ENCODE results near the gene BEX5.
"Not testable (repeated sequence)": the region's sequence is repeated elsewhere in the genome, so short reads cannot be mapped to it uniquely, and the experiment has no call there.

The BEX5 gene

GRCh38 chrX:102155806-102156179, at the start of gene BEX5:
BEX5 (minus strand) TSS chrX:102155977; CDS start chrX:102154265, 1,712 bp downstream.
- H3K27me3 Mint-ChIP-seq = no peaks in the 10 kb centered on the region

GRCh38 chrX:102185967-102186720, 30.4 kb upstream of the BEX5 start:
- H3K4me1 Mint-ChIP-seq = no peaks in the 10 kb centered on the region
- DNase-seq (ENCODE audit: low spot score in 2 of 2) (no peak), ATAC-seq (replicated peaks; ENCODE audit: extremely low read depth, poor library complexity, severe bottlenecking) (no peak)
- no peak overlapping the region for H3K27ac Mint-ChIP-seq (ENCODE audit: low read depth)
- H3K9me3 Mint-ChIP-seq = peaks cover 6% of the 10 kb centered on the region
- no peaks in the 10 kb centered on the region for H3K36me3 Mint-ChIP-seq (ENCODE audit: insufficient read depth)
- peaks cover 9% of the 10 kb centered on the region for H3K27me3 Mint-ChIP-seq
- H3K4me3 Mint-ChIP-seq = no peak overlapping the region

More at GRCh38 chrX:102155806-102156179, at the start of gene BEX5:
- Mint-ChIP-seq H3K9me3 (no peaks in the 10 kb centered on the region), H3K27ac (ENCODE audit: low read depth) (peak within 1 kb of the TSS; percentile 96), H3K4me1 (peaks cover 21% of the 10 kb centered on the region), H3K4me3 (peak within 1 kb of the TSS; percentile 96), H3K36me3 (ENCODE audit: insufficient read depth) (peaks cover 4% of the 10 kb centered on the region)
- DNase-seq (ENCODE audit: low spot score in 2 of 2) (peak in 1 of 2 donors; percentile 39), ATAC-seq (replicated peaks; ENCODE audit: extremely low read depth, poor library complexity, severe bottlenecking) (peak; percentile 92)

GRCh38 chrX:102154900-102155805, 624 bp downstream of the BEX5 start:
- Mint-ChIP-seq H3K4me3 (peak overlapping the region; percentile 96), H3K9me3 (no peaks in the 10 kb centered on the region), H3K27me3 (no peaks in the 10 kb centered on the region), H3K36me3 (ENCODE audit: insufficient read depth) (peaks cover 4% of the 10 kb centered on the region), H3K4me1 (peaks cover 21% of the 10 kb centered on the region), H3K27ac (ENCODE audit: low read depth) (peak overlapping the region; percentile 96)
- peak in 1 of 2 donors; percentile 15 for DNase-seq (ENCODE audit: low spot score in 2 of 2)
- peak; percentile 45 for ATAC-seq (replicated peaks; ENCODE audit: extremely low read depth, poor library complexity, severe bottlenecking)

GRCh38 chrX:102154218-102154860, 1.4 kb downstream of the BEX5 start:
- no peak for ATAC-seq (replicated peaks; ENCODE audit: extremely low read depth, poor library complexity, severe bottlenecking)
- no peak for DNase-seq (ENCODE audit: low spot score in 2 of 2)
- Mint-ChIP-seq H3K9me3 (no peaks in the 10 kb centered on the region), H3K27me3 (no peaks in the 10 kb centered on the region), H3K4me1 (peaks cover 21% of the 10 kb centered on the region), H3K27ac (ENCODE audit: low read depth) (peak overlapping the region; percentile 96), H3K36me3 (ENCODE audit: insufficient read depth) (peaks cover 4% of the 10 kb centered on the region), H3K4me3 (peak overlapping the region; percentile 96)

GRCh38 chrX:102142274-102142673, 13.5 kb downstream of the BEX5 start, which contains the start of gene TCEAL6:
TCEAL6 (minus strand) TSS chrX:102142481.
- H3K4me3 Mint-ChIP-seq; H3K4me1 Mint-ChIP-seq; DNase-seq (ENCODE audit: low spot score in 2 of 2); H3K9me3 Mint-ChIP-seq; H3K27ac Mint-ChIP-seq (ENCODE audit: low read depth); ATAC-seq (replicated peaks; ENCODE audit: extremely low read depth, poor library complexity, severe bottlenecking); H3K36me3 Mint-ChIP-seq (ENCODE audit: insufficient read depth): not testable (repeated sequence)
- H3K27me3 Mint-ChIP-seq = peaks cover 51% of the 10 kb centered on the region

GRCh38 chrX:102141631-102142030, 14.1 kb downstream of the BEX5 start:
- peaks cover 51% of the 10 kb centered on the region for H3K27me3 Mint-ChIP-seq
- ATAC-seq (replicated peaks; ENCODE audit: extremely low read depth, poor library complexity, severe bottlenecking); H3K36me3 Mint-ChIP-seq (ENCODE audit: insufficient read depth); H3K4me1 Mint-ChIP-seq; H3K9me3 Mint-ChIP-seq; H3K4me3 Mint-ChIP-seq; DNase-seq (ENCODE audit: low spot score in 2 of 2); H3K27ac Mint-ChIP-seq (ENCODE audit: low read depth): not testable (repeated sequence)

GRCh38 chrX:102140876-102141275, 14.9 kb downstream of the BEX5 start:
- peaks cover 46% of the 10 kb centered on the region for H3K27me3 Mint-ChIP-seq
- not testable (repeated sequence) for H3K27ac Mint-ChIP-seq (ENCODE audit: low read depth); H3K4me1 Mint-ChIP-seq; ATAC-seq (replicated peaks; ENCODE audit: extremely low read depth, poor library complexity, severe bottlenecking); H3K36me3 Mint-ChIP-seq (ENCODE audit: insufficient read depth); DNase-seq (ENCODE audit: low spot score in 2 of 2); H3K9me3 Mint-ChIP-seq; H3K4me3 Mint-ChIP-seq

GRCh38 chrX:102138064-102138463, 17.7 kb downstream of the BEX5 start:
- no peak overlapping the region for H3K27ac Mint-ChIP-seq (ENCODE audit: low read depth)
- DNase-seq (ENCODE audit: low spot score in 2 of 2) (no peak), ATAC-seq (replicated peaks; ENCODE audit: extremely low read depth, poor library complexity, severe bottlenecking) (no peak)
- H3K9me3 Mint-ChIP-seq = no peaks in the 10 kb centered on the region
- no peaks in the 10 kb centered on the region for H3K4me1 Mint-ChIP-seq
- peaks cover 28% of the 10 kb centered on the region for H3K27me3 Mint-ChIP-seq
- no peaks in the 10 kb centered on the region for H3K36me3 Mint-ChIP-seq (ENCODE audit: insufficient read depth)
- H3K4me3 Mint-ChIP-seq = no peak overlapping the region

- no peaks in the 10 kb centered on the region for H3K36me3 Mint-ChIP-seq (ENCODE audit: insufficient read depth)
- peaks cover 48% of the 10 kb centered on the region for H3K27me3 Mint-ChIP-seq
- no peak for DNase-seq (ENCODE audit: low spot score in 2 of 2)
- no peaks in the 10 kb centered on the region for H3K9me3 Mint-ChIP-seq
- no peak overlapping the region for H3K4me3 Mint-ChIP-seq
- H3K27ac Mint-ChIP-seq (ENCODE audit: low read depth) = no peak overlapping the region
- peaks cover 14% of the 10 kb centered on the region for H3K4me1 Mint-ChIP-seq
- ATAC-seq (replicated peaks; ENCODE audit: extremely low read depth, poor library complexity, severe bottlenecking) = no peak
Measured at GRCh38 chrX:102129473-102129872, 26.3 kb downstream of the BEX5 start.

GRCh38 chrX:102126863-102127262, 28.9 kb downstream of the BEX5 start:
- ATAC-seq (replicated peaks; ENCODE audit: extremely low read depth, poor library complexity, severe bottlenecking) (no peak), DNase-seq (ENCODE audit: low spot score in 2 of 2) (no peak)
- H3K4me3 Mint-ChIP-seq = no peak overlapping the region
- H3K4me1 Mint-ChIP-seq = peaks cover 16% of the 10 kb centered on the region
- peaks cover 44% of the 10 kb centered on the region for H3K27me3 Mint-ChIP-seq
- no peaks in the 10 kb centered on the region for H3K36me3 Mint-ChIP-seq (ENCODE audit: insufficient read depth)
- H3K27ac Mint-ChIP-seq (ENCODE audit: low read depth) = no peak overlapping the region
- H3K9me3 Mint-ChIP-seq = no peaks in the 10 kb centered on the region

- not testable (repeated sequence) for ATAC-seq (replicated peaks; ENCODE audit: extremely low read depth, poor library complexity, severe bottlenecking); H3K9me3 Mint-ChIP-seq; DNase-seq (ENCODE audit: low spot score in 2 of 2); H3K36me3 Mint-ChIP-seq (ENCODE audit: insufficient read depth); H3K27ac Mint-ChIP-seq (ENCODE audit: low read depth)
- peak overlapping the region; percentile 31 for H3K4me3 Mint-ChIP-seq
- H3K27me3 Mint-ChIP-seq = peaks cover 42% of the 10 kb centered on the region
- peaks cover 16% of the 10 kb centered on the region for H3K4me1 Mint-ChIP-seq
Measured at GRCh38 chrX:102126080-102126818, 29.5 kb downstream of the BEX5 start.

GRCh38 chrX:102125436-102125835, 30.3 kb downstream of the BEX5 start, which contains the start of gene TCEAL2:
TCEAL2 (plus strand) TSS chrX:102125679; CDS start chrX:102126831, 1,152 bp downstream.
- H3K27me3 Mint-ChIP-seq = peaks cover 34% of the 10 kb centered on the region
- H3K36me3 Mint-ChIP-seq (ENCODE audit: insufficient read depth); H3K9me3 Mint-ChIP-seq; DNase-seq (ENCODE audit: low spot score in 2 of 2); ATAC-seq (replicated peaks; ENCODE audit: extremely low read depth, poor library complexity, severe bottlenecking); H3K27ac Mint-ChIP-seq (ENCODE audit: low read depth): not testable (repeated sequence)
- H3K4me1 Mint-ChIP-seq = peaks cover 16% of the 10 kb centered on the region
- peak within 1 kb of the TSS; percentile 55 for H3K4me3 Mint-ChIP-seq
